Transverse colon (tissue), 4 donors: ENCODE measurements around the gene CDRT4. TPM values are rescaled to one million over a fixed set of nuclear protein-coding genes. Genes with fewer than 3 reads are reported as not detected.

Experiments
- DNase-seq: peaks from one replicate; pipeline ENCODE4 v3.0.0-alpha.2; 2019
- H3K27ac ChIP-seq, 4 donors: fragments of 200-600 bp; sonication (generic); 2 replicates each; pipeline ENCODE4 v1.5.1; 2016 to 2018; ENCODE audit warnings: inconsistent platforms in 4 of 4
- H3K27me3 ChIP-seq: fragments of 200-600 bp; sonication (generic); 2 replicates; pipeline ENCODE4 v1.5.1; 2017; ENCODE audit warnings: inconsistent platforms
- H3K36me3 ChIP-seq, 4 donors: fragments of 200-600 bp; sonication (generic); 2 replicates each; pipeline ENCODE4 v1.5.1; 2017 to 2019; ENCODE audit warnings: inconsistent platforms in 4 of 4
- H3K4me1 ChIP-seq, 4 donors: fragments of 200-600 bp; sonication (generic); 2 replicates each; pipeline ENCODE4 v1.5.1; 2017 to 2020; ENCODE audit warnings: inconsistent platforms in 4 of 4
- H3K4me3 ChIP-seq, 4 donors: fragments of 200-600 bp; sonication (generic); 1 replicate in 1 of 4; 2 replicates in 3 of 4; pipeline versions ENCODE4 v1.5.1 to v1.6.1; 2017 to 2019; ENCODE audit warnings: inconsistent platforms in 4 of 4
- H3K9me3 ChIP-seq, 2 donors: fragments of 200-600 bp; sonication (generic); 2 replicates each; pipeline ENCODE4 v1.5.1; 2017 to 2019; ENCODE audit warnings: inconsistent platforms in 2 of 2
- CTCF ChIP-seq, 5 experiments: fragments of 200-600 bp in 3 of 5; fragments of 450-650 bp in 2 of 5; sonication (generic) in 3 of 5; IDR thresholded peaks; 1 replicate in 2 of 5; 2 replicates in 3 of 5; pipeline ENCODE4 v1.5.1; 2016 to 2017; ENCODE audit warnings: antibody characterized with exemption in 5 of 5, inconsistent platforms in 3 of 5, mild to moderate bottlenecking in 2 of 5, moderate library complexity in 1 of 5
- EP300 ChIP-seq: sonication (generic); formaldehyde crosslinking; IDR thresholded peaks from one replicate; pipeline ENCODE4 v1.6.1; 2017; ENCODE audit warnings: antibody characterized with exemption, low read depth
- POLR2A ChIP-seq: fragments of 450-650 bp; IDR thresholded peaks from one replicate; pipeline ENCODE4 v1.6.1; 2016; ENCODE audit warnings: antibody characterized with exemption, mild to moderate bottlenecking, moderate library complexity
- POLR2AphosphoS5 ChIP-seq, 3 donors: sonication (generic); formaldehyde crosslinking; IDR thresholded peaks; one replicate each; pipeline ENCODE4 v1.6.1; 2016; ENCODE audit warnings: antibody characterized with exemption in 3 of 3
- WGBS, 2 donors: methylation state at CpG; one replicate each; pipeline ENCODE4 v1.1.5; 2018; ENCODE audit warnings: low coverage in 1 of 2; 5-methylcytosine and 5-hydroxymethylcytosine counted together
- in situ Hi-C, 4 donors: fragments of 200-750 bp; cut with MboI; loops; one replicate each; pipeline versions ENCODE4 v1.15.0 to v1.15.1; 2017; ENCODE audit warnings: low sequenced_read_pairs in 3 of 4, low pct_ligation_motif_present in 1 of 4, low pct_unique_long_range_greater_than_20kb in 1 of 4
- intact Hi-C: fragments of 100-400 bp; cut with DNase I; formaldehyde crosslinking; loops from one replicate; pipeline ENCODE4 v1.15.1; 2023; ENCODE audit warnings: low total_unique reads
- total RNA-seq, 4 donors: library from RNA; depleted of rRNA; stranded (reverse); fragments of >200 nt; gene quantifications; one replicate each; pipeline ENCODE4 v1.1.0, GENCODE V29; 2016

The CDRT4 gene
- total RNA-seq, 4 donors from 2014 or later = 2.2 to 93.5 (median 14.4) TPM

- Histone ChIP-seq H3K27ac (no peak overlapping the region), H3K4me3 (no peak overlapping the region), H3K9me3 (no peaks in the 10 kb centered on the region), H3K4me1 (peaks cover 0 to 6% (median 0%) of the 10 kb centered on the region in 4 donors), H3K36me3 (no peaks in the 10 kb centered on the region), H3K27me3 (no peaks in the 10 kb centered on the region)
- intact Hi-C loops (no loop called here), in situ Hi-C loops (no loop called here)
- 80 to 82% methylated on average over 4 to 6 of the region's 6 CpGs for WGBS, 2 donors
- TF ChIP-seq EP300 = no peak
- no peak for TF ChIP-seq CTCF (IDR thresholded peaks at IDR 0.05)
- TF ChIP-seq POLR2AphosphoS5 (IDR thresholded peaks at IDR 0.05) = no peak
- TF ChIP-seq POLR2A = no peak
- no peak for DNase-seq
Measured at GRCh38 chr17:15447928-15448579, 19.4 kb downstream of the CDRT4 start.

GRCh38 chr17:15446036-15446435 is 21.4 kb downstream of the CDRT4 start:
- no peak for DNase-seq
- Histone ChIP-seq H3K9me3 (no peaks in the 10 kb centered on the region), H3K36me3 (no peaks in the 10 kb centered on the region), H3K27me3 (no peaks in the 10 kb centered on the region), H3K27ac (no peak overlapping the region), H3K4me1 (no peaks in the 10 kb centered on the region), H3K4me3 (no peak overlapping the region)
- WGBS, 2 donors = 84 to 100% methylated on average over 2 to 10 of the region's 10 CpGs
- TF ChIP-seq CTCF (IDR thresholded peaks at IDR 0.05) (no peak), EP300 (no peak), POLR2AphosphoS5 (IDR thresholded peaks at IDR 0.05) (no peak), POLR2A (no peak)
- intact Hi-C loops (no loop called here), in situ Hi-C loops (no loop called here)

GRCh38 chr17:15444805-15445204 is 22.6 kb downstream of the CDRT4 start:
- H3K9me3 ChIP-seq = no peaks in the 10 kb centered on the region
- no peak overlapping the region for H3K27ac ChIP-seq
- no peak overlapping the region for H3K4me3 ChIP-seq
- no peaks in the 10 kb centered on the region for H3K27me3 ChIP-seq
- H3K4me1 ChIP-seq = no peaks in the 10 kb centered on the region
- WGBS, 2 donors = 73% methylated on average over 4 of the region's 4 CpGs; no CpG with 5 or more reads in 1 of the 2 donors
- DNase-seq = no peak
- no peaks in the 10 kb centered on the region for H3K36me3 ChIP-seq
- intact Hi-C loops = no loop called here
- TF ChIP-seq EP300 = no peak
- TF ChIP-seq CTCF (IDR thresholded peaks at IDR 0.05) = no peak
- TF ChIP-seq POLR2A = no peak
- TF ChIP-seq POLR2AphosphoS5 (IDR thresholded peaks at IDR 0.05) = no peak
- in situ Hi-C loops = no loop called here

- Histone ChIP-seq H3K36me3 (no peaks in the 10 kb centered on the region), H3K4me1 (no peaks in the 10 kb centered on the region), H3K27me3 (no peaks in the 10 kb centered on the region), H3K9me3 (no peaks in the 10 kb centered on the region), H3K4me3 (no peak overlapping the region), H3K27ac (no peak overlapping the region)
- 94 to 95% methylated on average over 9 to 13 of the region's 13 CpGs for WGBS, 2 donors
- intact Hi-C loops (no loop called here), in situ Hi-C loops (no loop called here)
- DNase-seq = no peak
- TF ChIP-seq CTCF (IDR thresholded peaks at IDR 0.05) = no peak
- TF ChIP-seq EP300 = no peak
- no peak for TF ChIP-seq POLR2A
- no peak for TF ChIP-seq POLR2AphosphoS5 (IDR thresholded peaks at IDR 0.05)
Measured at GRCh38 chr17:15442311-15443180, 24.9 kb downstream of the CDRT4 start.
